Left renal pelvis (tissue), 4 donors: ENCODE measurements around the gene PHLDA3. TPM values are rescaled to one million over a fixed set of nuclear protein-coding genes. Genes with fewer than 3 reads are reported as not detected.

ENCODE experiments used
- DNase-seq, 4 donors: peaks; one replicate each; pipeline ENCODE4 v3.0.0-alpha.2; 2013; ENCODE audit warnings: low read depth in 4 of 4, low spot score in 3 of 4
- polyA plus RNA-seq, 4 donors: library from polyadenylated mRNA; unstranded; fragments of 120-200 nt; gene quantifications; one replicate each; pipeline ENCODE4 v1.2.1, GENCODE V29; 2013; ENCODE audit not compliant: insufficient read length in 4 of 4

PHLDA3 gene
- polyA plus RNA-seq = 10 to 100 TPM in 3 of 4 donors, 1 to 10 TPM in 1; 9.2 to 36.1 (median 13.6) TPM

DNA sequence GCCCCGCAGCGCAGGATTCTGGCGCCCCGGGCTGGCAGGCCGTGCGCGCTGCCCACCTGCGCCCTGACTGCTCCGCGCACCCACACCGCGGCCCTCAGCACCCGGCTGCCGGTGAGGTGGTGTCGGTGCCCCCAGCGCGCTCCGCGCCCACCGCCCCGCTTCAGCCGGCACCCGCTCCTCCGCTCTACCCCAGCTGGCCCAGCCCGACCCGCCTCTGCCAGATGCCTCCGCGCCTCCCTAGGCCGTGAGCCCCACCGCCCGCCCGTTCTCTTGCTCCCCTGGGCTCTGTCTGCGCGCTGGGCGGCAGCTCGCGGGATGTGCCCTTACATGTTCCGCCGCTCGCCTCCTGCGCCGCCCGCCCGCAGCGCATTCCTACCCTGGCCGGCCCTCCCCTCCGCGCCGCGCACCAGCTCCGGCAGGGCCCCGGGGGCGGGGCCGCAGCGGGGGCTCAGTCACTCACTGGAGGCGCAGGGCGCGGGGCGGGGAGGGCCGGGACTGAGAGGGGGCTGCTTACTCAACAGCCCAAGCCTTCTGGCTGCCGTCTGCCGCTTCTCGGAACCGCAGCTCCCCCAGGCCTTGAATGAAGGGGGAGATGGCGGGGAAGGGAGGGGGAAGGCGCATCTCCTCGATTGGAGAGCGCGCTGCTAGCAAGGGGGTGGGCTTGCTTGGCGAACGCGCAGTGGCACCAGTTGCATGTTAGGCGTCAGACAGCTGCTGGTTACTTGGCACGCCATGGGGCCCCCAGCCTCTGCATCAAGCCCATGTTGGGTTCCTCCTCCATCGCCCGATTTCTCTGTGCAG lies at the start of gene PHLDA3:
Gene PHLDA3 (minus strand): TSS at position 345 of the 801 bp plus-strand sequence. CDS start 402 bp downstream, outside the sequence.
- DNase-seq = peak in 1 of 4 donors; percentile 70

DNA sequence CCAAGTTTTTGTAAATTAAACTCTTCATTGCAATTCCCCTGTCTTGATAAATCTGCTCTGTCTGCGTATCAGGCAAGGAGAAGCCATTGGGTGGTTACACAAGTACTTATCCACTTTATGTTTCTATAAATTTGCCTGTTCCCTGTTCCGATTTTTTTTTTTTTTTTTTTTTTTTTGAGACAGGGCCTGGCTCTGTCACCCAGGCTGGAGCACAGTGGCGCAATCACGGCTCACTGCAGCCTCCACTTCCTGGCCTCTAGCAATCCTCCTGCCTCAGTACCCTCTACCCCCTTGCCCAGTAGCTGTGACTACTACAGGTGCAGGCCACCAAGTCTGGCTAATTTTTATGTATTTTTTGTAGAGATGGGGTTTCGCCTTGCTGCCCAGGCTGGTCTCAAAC lies 49.1 kb upstream of the PHLDA3 start:
- no peak for DNase-seq

DNA sequence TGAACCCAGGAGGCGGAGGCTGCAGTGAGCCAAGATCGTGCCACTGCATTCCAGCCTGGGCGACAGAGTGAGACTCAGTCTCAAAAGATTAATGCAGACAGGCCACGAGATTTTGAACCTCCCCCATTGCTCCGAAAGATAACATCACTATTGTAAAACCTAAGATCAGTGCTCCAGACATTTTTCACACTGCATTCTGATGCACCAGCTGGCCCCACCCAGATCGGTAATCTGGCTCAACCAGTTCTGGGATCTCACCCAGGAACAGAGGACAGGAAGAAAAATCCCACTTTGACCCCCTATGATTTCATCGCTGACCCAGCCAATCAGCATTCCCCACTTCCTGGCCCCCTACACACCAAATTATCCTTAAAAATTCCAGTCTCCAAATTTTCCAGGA lies 48.6 kb upstream of the PHLDA3 start:
- DNase-seq = no peak

DNA sequence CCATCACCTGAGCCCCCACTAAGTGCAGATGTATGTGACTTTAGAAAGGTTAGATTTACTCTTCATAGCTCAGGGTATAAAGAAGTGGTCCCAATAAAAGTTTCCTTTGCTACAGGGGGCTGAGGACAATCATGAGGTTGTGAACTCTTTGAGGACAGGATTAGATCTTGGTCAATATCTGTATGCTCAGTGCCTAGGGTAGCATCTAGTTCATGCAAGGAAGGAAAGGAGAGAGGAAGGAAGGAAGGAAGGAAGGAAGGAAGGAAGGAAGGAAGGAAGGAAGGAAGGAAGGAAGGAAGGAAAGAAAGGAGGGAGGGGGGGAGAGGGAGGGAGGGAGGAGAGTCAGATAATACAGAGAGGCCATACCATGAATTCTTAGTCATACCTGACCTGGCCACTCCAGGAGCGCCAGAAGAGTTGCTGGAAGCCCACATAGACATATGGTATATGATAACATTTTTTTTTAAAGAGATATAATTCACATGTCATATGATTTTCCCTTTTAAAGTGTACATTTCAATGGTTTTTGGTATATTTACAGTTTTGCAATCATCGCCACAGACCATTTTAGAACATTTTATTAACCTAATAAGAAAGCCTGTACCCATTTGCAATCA lies 47.6 kb upstream of the PHLDA3 start:
- DNase-seq = no peak

- DNase-seq = no peak
Observed at GRCh38 chr1:201515895-201516294, 46.9 kb upstream of the PHLDA3 start.

GRCh38 chr1:201515062-201515750 lies 46.2 kb upstream of the PHLDA3 start:
- no peak for DNase-seq

DNA sequence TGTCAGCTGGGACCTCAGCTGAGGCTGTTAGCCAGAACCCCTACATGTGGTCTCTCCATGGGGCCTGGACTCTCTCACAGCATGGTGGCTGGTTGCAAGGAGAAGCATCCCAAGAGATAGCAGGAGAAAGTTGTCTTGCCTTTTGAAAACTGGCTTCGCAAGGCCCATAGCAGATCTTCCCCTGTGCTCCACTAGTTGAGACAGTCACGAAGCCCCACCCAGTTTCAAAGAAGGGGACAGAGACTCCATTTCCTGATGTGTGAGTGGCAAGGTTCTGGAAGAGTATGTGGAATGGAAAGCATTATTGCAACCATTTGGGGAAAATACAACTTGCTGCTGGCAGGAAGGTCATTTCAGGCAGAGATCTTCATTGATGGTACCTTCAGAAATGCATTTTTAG lies 45.5 kb upstream of the PHLDA3 start:
- no peak for DNase-seq

DNA sequence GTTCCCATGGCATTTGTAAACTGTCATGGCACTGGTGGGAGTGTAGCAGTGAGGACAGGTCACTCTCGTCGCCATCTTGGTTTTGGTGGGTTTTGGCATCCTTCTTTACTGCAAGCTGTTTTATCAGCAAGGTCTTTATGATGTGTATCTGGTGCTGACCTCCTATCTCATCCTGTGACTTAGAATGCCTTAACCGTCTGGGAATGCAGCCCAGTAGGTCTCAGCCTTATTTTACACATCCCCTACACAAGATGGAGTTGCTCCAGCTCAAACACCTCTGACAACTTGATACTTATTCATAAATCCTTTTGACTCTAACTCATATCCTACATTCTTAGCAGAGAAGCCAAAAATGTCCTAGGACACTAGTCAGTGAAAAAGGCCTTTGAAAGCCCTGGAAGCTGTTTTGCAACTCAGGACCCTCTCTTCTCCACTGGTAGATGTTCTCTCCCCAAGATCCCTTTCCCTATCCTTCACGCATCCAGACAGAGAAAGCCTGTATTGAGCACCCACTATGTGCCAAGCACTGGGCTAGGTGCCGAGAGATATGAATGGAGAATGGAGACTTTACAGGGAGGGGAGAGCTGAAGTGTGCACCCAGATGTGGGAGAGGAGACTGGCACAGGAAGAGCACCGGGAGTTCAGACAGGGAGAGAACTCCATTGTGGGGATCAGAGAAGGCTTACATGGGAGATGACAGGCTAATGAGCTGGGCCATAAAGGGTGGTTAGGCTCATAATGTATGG lies 44.7 kb upstream of the PHLDA3 start:
- DNase-seq = no peak

- no peak for DNase-seq
Observed at GRCh38 chr1:201511941-201512539, 43.1 kb upstream of the PHLDA3 start.

DNA sequence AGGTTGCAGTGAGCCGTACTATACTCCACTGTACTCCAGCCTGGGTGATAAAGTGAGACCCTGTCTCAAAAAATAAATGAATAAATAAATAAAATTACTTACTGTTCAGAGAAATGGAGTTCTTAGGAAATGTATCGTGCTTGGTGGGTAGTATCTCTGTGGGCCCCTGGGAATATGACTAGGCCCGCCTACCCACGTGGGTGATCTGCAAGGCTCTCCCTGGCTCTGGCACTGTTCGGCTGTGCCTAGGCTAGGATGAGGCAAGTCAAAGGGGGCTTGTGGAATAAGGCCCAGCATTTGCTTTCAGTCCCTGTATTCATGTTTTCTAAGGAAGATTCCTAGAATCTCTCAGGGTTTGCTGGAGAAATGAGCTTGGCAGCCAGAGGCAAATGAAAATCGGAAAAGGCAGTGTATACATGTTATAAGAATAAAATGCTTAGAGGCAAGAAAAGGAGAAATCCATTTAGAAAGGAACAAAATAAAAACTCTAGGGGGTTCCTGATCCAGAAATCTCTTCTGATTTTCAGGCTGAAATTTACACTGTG lies 42.5 kb upstream of the PHLDA3 start:
- DNase-seq = no peak

- DNase-seq = no peak
Observed at GRCh38 chr1:201510734-201511133, 41.7 kb upstream of the PHLDA3 start.

DNA sequence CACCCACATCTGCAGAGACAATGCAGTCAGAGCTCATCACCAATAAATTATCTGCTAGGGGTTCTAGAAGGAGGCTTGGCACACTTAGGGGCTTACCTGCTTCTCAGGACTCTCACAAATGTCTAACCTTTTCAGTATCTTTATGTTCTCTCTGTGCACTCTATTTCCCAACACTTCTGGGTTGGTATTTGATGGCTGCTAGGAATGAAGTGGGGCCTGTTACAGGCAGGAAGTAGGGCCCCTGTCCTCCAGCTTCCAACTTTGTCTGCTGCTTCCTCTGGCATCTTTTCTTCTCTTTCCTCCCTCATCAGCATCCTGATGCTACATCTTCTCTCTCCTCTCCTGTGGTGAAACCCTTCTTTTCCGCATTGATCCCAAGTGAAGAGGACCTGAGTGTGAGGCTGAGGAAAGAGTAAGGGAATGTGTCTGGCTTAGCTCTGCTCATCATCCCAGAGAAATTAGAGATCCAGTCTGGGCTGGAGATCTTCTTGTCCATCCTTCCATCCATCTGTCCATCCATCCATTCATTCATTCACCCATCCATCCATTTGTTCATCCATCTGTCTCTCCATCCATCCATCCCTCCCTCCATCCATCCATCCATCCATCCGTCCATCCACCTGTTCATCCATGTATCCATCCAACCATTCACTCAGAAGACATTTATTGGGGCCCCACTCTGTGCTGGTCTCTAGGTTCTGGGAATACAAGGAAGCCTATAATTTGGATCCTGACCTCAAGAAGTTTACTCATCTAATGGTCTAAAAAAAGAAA lies 40.8 kb upstream of the PHLDA3 start:
- DNase-seq = no peak

DNA sequence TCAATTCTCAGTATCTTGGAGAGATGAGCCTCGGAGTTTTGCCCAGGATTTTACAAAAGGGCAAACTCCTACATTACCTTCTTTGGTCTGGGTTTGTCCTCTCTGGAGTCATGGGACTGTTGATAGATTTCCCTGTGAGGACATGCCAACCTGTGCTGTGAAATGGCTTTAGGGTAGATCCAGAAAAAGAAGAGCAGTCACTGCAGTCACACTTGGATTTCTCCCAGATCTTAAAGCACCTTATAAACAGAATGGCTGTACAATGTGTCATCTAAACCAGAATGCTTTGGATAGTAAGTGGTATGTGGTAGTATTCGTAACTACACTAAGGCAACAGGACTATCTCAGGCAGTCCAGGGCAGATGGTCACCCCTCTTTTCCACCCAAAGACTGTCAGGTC lies 39.8 kb upstream of the PHLDA3 start:
- no peak for DNase-seq

- DNase-seq = no peak
Observed at GRCh38 chr1:201507360-201507675, 38.3 kb upstream of the PHLDA3 start.

DNA sequence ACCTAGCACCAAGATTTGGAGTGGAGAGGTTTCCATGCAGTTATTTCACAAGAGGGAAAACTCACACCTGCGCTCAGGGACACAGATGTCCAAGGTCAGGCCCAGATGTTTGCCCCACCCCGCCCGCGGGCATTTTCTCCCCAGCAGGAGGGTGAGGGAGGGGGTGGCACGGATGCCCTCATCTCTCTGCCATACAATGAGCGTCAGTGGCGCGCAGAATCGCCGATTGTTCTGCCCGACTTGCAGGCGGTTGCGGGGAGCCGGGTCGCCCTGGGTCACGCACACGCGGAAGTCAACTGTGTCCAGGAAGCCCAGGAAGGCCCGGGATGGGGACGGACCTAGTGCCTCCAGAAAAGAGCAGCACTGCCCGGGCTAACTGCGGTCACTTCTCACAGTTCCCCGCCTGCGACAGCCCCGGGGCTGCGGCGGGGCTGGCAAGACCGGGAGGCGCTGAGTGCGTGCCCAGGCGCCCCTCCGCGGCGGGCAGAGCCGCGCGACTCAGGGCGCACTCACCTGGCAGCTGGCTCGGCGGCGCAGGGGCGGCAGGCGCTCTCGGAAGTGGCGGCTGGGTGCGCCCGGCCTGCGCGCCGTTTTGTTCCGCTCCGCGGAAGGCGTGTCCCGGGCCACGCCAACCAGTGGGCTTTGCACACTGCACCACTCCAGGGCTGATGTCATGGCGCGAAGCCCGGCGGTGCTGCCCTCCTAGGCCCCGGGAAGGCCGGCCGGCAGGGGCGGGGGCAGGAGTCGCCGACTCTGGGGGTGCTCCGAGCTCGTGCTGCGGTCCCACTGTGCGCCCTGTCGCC lies 37.8 kb upstream of the PHLDA3 start, which contains the start of gene CSRP1:
Gene CSRP1 (minus strand): TSS at position 567 of the 803 bp plus-strand sequence. CDS start 10,820 bp downstream, outside the sequence.
- peak in 1 of 4 donors; percentile 71 for DNase-seq

- no peak for DNase-seq
Observed at GRCh38 chr1:201506092-201506491, 37.1 kb upstream of the PHLDA3 start.

- DNase-seq = no peak
Observed at GRCh38 chr1:201505503-201505890, 36.5 kb upstream of the PHLDA3 start.

DNA sequence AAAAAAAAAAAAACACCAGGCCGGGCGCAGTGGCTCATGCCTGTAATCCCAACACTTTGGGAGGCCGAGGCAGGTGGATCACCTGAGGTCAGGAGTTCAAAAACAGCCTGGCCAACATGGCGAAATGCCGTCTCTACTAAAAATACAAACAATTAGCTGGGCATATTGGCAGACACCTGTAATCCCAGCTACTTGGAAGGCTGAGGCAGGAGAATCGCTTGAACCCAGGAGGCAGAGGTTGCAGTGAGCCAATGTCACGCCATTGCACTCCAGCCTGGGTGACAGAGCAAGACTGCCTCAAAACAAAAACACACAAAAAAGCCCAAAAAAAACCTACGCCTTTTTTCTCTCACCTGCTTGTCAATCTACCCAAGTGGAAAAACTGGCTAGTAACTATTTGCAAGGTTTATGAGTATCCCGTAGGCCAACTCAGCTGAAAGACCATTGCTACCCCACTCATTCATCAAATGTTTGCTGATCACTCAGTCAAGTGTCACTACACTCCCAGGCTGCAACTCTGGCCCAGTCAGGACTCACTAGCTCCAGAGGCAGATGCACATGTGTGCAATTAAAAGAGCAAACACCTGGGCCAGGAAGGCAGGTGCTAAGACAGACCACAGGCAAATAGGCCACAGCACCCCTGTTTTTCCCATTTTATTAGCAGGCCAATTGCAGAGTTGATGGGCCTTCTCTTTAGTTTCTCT lies 36.0 kb upstream of the PHLDA3 start:
- DNase-seq = no peak
